Measurements from ENCODE around the gene RIMBP3C. TPM values are rescaled to one million over a fixed set of nuclear protein-coding genes. Genes with fewer than 3 reads are reported as not detected.
"Not testable (repeated sequence)": the region's sequence is repeated elsewhere in the genome, so short reads cannot be mapped to it uniquely, and the experiment has no call there.

The RIMBP3C gene, protein sequence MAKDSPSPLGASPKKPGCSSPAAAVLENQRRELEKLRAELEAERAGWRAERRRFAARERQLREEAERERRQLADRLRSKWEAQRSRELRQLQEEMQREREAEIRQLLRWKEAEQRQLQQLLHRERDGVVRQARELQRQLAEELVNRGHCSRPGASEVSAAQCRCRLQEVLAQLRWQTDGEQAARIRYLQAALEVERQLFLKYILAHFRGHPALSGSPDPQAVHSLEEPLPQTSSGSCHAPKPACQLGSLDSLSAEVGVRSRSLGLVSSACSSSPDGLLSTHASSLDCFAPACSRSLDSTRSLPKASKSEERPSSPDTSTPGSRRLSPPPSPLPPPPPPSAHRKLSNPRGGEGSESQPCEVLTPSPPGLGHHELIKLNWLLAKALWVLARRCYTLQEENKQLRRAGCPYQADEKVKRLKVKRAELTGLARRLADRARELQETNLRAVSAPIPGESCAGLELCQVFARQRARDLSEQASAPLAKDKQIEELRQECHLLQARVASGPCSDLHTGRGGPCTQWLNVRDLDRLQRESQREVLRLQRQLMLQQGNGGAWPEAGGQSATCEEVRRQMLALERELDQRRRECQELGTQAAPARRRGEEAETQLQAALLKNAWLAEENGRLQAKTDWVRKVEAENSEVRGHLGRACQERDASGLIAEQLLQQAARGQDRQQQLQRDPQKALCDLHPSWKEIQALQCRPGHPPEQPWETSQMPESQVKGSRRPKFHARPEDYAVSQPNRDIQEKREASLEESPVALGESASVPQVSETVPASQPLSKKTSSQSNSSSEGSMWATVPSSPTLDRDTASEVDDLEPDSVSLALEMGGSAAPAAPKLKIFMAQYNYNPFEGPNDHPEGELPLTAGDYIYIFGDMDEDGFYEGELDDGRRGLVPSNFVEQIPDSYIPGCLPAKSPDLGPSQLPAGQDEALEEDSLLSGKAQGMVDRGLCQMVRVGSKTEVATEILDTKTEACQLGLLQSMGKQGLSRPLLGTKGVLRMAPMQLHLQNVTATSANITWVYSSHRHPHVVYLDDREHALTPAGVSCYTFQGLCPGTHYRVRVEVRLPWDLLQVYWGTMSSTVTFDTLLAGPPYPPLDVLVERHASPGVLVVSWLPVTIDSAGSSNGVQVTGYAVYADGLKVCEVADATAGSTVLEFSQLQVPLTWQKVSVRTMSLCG (N-terminal part only)
- 0.82 TPM for total RNA-seq

- DNase-seq (ENCODE audit: low spot score in 2 of 2); FAIRE-seq: not testable (repeated sequence)
Measured at GRCh38 chr22:21551361-21551760, at the start of gene RIMBP3C. RIMBP3C (minus strand) TSS chr22:21551461; CDS start chr22:21550976, 485 bp downstream.

DNA sequence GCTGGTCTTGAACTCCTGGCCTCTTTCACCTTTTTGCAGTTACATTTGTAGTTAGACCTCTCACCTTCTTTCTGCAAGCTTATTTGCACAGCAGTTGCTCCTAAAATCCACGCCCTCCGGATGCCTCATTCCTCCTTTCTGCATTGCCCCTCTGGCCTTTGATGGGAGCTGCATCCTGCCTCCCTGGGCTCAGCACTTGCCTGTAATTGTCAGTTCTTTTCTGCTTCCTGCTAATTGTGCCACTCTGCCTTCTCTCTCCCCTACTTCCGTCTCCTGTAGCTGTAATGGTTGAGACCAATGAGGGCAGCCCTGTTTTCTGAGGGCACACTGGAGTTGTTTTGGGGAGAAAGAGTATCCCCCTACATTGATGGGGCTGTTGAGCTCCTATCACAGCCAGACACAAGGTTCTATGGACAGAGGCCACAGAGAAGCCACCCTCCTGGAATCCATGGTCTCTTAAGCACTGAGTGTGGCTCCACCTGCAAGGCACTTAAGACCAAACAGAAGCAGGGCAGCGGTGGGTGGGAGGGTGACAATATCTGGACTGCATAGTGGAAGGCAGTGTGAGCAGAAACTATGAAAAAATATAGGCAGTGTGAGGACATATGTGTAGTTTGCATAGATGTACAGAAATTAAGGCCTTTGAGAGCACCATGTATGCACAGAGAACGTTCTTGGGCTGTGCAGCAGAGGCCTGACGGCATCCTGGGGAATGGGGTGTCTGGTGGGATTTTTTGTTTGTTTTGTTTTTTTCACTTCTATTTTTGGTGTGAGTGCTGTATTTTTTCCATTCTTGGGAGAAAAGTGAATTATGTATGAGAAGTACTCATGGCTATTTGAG is 48.0 kb upstream of the RIMBP3C start:
- no peak for FAIRE-seq
- DNase-seq (ENCODE audit: low spot score in 2 of 2), result no peak

GRCh38 chr22:21598302-21598701 is 47.0 kb upstream of the RIMBP3C start:
- FAIRE-seq (no peak), DNase-seq (ENCODE audit: low spot score in 2 of 2) (no peak)

GRCh38 chr22:21596356-21597135 is 45.3 kb upstream of the RIMBP3C start:
- DNase-seq (ENCODE audit: low spot score in 2 of 2); FAIRE-seq: not testable (repeated sequence)

DNA sequence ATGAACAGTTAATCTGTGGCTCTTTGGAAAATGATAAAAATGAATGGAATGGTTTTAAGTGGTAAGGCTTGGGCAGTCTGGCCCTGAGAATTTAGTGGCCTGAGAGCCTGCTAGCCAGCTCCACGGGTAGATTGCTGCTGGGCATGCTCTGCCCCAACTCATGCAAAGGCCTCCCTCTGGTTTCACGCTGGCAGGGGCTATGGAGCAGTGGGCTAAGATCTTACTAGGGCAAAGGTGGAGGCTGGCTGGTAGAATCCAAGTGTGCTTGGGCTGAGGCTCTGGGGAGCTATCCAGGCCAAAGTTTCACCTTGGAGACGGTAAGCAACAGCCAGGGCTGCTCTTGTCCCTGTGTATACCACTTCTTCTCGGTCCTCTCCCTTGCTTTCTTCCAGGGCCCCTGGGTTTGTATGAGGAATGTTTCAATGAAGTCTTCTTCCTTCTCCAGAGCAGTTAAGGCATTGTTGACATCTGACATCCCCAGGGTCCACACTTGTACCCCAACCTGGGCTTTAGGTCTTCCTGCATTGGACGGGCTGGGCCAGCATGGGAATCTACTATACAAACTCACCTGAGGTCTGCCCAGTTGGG is 43.7 kb upstream of the RIMBP3C start:
- DNase-seq (ENCODE audit: low spot score in 2 of 2), result no peak
- no peak for FAIRE-seq

DNA sequence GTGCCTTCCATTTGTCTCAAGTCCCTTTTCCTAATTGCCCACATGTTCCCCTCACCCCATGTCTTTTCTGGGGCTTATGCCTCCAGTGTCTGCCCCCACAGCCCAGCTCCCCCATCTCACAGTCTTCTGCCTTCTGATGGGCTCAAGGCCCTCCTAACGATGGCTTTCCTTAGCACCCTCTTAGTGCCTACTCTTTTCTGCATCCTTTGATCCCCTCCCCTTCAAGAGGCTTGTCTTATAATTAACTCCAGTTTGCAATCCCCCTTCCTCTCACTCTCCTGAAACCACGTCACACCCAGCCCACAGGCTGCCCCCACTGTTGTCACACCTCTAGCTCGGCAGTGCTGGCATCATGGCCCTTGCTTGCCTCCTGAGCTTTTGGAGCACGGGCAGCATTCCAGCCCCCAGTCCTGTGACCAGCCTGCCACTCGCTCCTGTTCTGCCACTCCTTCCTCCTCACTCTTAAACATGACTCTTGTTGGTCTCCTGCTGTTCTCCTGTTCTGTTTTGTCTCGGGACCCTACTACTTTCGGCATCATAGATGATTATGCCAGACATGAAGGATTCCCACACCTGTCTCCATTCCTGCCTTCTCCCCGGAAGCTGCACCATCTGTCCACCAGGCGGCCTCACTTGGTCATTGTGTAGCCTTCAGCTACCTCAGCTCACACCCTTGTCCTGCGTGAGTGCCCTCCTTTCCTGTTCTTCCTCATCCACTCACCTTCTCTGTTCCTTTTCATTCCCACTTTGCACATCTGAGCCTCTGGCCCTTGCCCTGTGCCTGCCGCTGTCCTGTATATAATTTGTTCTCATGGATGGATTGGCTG is 42.4 kb upstream of the RIMBP3C start:
- DNase-seq (ENCODE audit: low spot score in 2 of 2), result no peak
- no peak for FAIRE-seq

DNA sequence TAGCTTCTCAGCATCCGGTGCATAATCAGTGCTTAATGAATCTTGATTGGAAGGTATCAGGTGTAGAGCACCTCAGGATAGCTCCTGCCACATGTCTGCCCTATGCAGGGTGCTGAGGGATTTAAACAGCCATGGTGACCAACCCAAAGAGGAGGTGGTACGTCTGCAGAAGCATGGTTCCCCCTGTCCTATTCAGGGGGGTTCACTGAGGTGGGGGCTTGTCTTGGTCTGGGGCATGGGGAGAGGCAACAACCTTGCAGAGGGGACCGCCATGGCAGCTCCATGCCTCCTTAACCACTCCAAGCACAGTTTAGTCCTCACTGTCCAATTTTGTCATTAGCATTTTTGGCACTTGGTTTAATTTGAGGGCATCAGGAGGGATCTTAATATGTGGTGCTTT is 41.2 kb upstream of the RIMBP3C start:
- FAIRE-seq (no peak), DNase-seq (ENCODE audit: low spot score in 2 of 2) (no peak)

- FAIRE-seq, result no peak
- no peak for DNase-seq (ENCODE audit: low spot score in 2 of 2)
Measured at GRCh38 chr22:21591695-21592094, 40.4 kb upstream of the RIMBP3C start.

- FAIRE-seq (no peak), DNase-seq (ENCODE audit: low spot score in 2 of 2) (peak in 1 of 2 donors; percentile 29)
Measured at GRCh38 chr22:21590809-21591641, 39.8 kb upstream of the RIMBP3C start.

DNA sequence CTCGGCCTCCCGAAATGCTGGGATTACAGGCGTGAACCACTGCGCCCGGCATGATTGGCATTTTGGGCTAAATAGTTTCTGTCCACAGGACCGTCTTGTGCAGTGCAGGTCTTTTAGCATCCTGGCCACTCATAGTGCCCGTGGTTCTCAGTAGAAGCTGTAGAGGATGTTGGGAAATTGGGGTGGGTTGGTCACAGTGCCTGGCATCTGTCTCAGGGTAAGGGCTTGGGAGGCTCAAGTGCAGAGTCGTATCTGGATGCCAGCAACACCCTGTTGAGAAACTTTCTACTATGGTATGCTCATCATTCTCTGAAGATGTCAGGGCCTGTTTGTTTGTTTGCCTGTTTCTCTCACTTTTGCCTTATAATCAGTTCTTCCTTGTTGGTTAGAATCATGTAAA is 38.1 kb upstream of the RIMBP3C start:
- FAIRE-seq (no peak), DNase-seq (ENCODE audit: low spot score in 2 of 2) (no peak)

DNA sequence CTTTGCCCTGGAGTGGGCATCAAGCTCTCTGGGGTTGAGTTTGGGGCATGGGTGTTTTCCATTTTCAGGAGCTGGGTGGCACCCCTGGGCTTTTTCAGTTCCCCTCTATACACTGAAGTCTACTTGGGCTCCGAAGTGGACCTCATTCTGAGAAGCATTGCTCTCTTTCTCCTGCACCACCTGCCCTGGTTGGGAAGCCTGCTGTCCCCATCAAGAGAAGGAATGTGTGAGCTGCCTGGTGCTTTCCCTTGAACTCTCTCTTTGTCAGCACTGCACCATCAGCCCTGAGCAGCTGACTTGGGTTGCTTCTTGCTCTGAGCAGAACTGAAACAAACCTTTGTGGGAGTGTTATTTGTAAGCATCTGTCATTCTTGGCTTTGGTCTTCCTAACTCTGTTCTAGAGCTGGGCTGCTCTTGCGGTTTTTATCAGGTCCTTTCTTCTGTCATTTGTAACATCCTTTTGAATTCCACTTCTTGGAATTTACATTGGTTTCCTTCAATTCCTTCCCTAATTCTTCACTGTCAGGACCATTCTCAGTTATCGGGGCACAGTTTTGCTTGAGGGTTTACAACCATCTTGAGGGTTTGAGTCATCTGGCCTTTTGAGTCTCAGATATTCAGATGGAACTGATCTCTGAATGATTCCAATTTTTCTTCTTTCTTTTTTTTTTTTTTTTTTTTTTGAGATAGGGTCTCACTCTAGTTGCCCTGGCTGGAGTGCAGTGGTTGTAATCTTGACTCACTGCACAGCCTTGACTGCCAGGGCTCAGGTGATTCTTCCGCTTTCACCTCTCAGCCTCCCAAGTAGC is 36.7 kb upstream of the RIMBP3C start:
- peak in 1 of 2 donors; percentile 44 for DNase-seq (ENCODE audit: low spot score in 2 of 2)

GRCh38 chr22:21585389-21585788 is 34.1 kb upstream of the RIMBP3C start:
- DNase-seq (ENCODE audit: low spot score in 2 of 2) (no peak), FAIRE-seq (no peak)

More for the DNA sequence above, 36.7 kb upstream of the RIMBP3C start:
- no peak for FAIRE-seq

GRCh38 chr22:21582801-21583740 is 31.8 kb upstream of the RIMBP3C start:
- no peak for FAIRE-seq

DNA sequence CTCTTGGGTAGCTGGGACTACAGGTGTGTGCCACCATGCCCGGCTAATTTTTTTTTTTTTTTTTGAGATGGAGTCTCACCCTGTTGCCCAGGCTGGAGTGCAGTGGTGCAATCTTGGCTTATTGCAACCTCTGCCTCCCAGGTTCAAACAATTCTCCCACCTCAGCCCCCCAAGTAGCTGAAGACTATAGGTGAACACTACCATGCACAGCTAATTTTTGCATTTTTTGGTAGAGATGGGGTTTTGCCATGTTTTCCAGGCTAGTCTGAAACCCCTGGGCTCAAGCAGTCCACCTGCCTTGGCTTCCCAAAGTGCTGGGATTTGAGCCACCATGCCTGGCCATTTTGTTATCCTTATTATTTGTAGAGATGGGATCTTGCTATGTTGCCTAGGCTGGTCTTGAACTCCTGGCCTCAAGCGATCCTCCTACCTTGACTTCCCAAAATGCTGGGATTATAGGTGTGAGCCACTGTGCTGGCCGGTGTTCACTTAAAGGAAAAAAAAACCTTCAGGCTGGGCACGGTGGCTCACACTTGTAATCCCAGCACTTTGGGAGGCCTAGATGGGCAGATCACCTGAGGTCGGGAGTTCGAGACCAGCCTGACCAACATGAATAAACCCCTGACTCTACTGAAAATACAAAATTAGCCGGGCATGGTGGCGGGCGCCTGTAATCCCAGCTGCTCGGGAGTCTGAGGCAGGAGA is 29.9 kb upstream of the RIMBP3C start:
- DNase-seq (ENCODE audit: low spot score in 2 of 2); FAIRE-seq: not testable (repeated sequence)

More at GRCh38 chr22:21582801-21583740, 31.8 kb upstream of the RIMBP3C start:
- DNase-seq (ENCODE audit: low spot score in 2 of 2), result no peak

Data from frontal cortex (tissue), 4 donors.